Measurements from ENCODE around the gene PIP5K1B.
"Not testable (repeated sequence)": the region's sequence is repeated elsewhere in the genome, so short reads cannot be mapped to it uniquely, and the experiment has no call there.

PIP5K1B gene

DNA sequence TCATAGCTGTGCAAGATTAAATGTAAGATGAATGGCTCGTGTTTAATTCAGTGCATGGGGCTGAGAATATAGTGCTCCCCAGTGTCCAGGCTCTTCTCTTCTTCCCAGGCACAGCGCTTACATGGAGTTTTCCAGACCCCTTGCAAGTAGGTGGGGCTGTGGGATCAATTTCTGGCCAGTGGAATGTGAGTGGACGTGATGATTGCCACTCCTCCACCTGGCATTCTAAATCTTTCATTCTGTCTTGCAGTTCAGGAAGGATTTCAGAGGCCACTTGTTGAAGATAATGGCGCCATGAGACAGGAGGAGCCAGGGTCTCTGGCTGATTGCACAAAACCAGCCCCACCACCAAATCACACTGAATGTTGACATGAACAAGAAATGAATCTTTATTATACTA lies 7.2 kb upstream of the PIP5K1B start:
- H3K36me3 Mint-ChIP-seq (ENCODE audit: insufficient read depth), result no peaks in the 10 kb centered on the region
- H3K9me3 Mint-ChIP-seq, result no peaks in the 10 kb centered on the region
- ATAC-seq (replicated peaks; ENCODE audit: extremely low read depth, poor library complexity, severe bottlenecking), result no peak
- H3K27ac Mint-ChIP-seq (ENCODE audit: low read depth), result no peak overlapping the region
- no peak for DNase-seq (ENCODE audit: low spot score in 2 of 2)
- H3K4me3 Mint-ChIP-seq, result no peak overlapping the region
- peaks cover 79% of the 10 kb centered on the region for H3K27me3 Mint-ChIP-seq
- no peaks in the 10 kb centered on the region for H3K4me1 Mint-ChIP-seq

DNA sequence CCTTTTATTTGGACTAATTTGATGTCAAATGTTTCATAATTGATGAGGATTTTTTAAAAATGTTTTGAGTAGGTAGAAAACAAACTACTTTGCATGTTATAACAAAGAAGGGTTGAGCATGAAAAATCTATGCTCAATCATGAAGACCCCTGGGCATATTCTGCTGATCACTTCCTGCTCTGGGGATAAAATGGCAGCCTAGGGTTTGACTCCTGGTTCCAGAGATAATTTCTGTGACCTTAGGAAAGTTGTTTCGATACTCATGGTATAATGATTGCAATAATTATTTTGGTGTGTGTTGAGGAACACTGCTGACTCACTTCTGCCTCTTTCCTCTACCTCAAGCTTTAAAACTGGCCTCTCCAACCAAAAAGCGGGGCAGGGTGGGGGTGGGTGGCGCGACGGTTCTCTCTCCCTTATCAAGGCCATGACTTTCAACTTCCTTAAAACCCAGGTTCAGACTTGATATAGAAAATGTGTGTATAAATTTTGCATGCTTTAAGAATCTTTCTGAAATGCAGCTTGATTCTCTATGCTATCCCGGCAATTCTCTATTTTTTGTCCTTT lies 6.0 kb upstream of the PIP5K1B start:
- no peak overlapping the region for H3K4me3 Mint-ChIP-seq
- H3K27ac Mint-ChIP-seq (ENCODE audit: low read depth), result no peak overlapping the region
- H3K9me3 Mint-ChIP-seq, result no peaks in the 10 kb centered on the region
- DNase-seq (ENCODE audit: low spot score in 2 of 2) (no peak), ATAC-seq (replicated peaks; ENCODE audit: extremely low read depth, poor library complexity, severe bottlenecking) (no peak)
- peaks cover 83% of the 10 kb centered on the region for H3K27me3 Mint-ChIP-seq
- no peaks in the 10 kb centered on the region for H3K4me1 Mint-ChIP-seq
- H3K36me3 Mint-ChIP-seq (ENCODE audit: insufficient read depth), result no peaks in the 10 kb centered on the region

DNA sequence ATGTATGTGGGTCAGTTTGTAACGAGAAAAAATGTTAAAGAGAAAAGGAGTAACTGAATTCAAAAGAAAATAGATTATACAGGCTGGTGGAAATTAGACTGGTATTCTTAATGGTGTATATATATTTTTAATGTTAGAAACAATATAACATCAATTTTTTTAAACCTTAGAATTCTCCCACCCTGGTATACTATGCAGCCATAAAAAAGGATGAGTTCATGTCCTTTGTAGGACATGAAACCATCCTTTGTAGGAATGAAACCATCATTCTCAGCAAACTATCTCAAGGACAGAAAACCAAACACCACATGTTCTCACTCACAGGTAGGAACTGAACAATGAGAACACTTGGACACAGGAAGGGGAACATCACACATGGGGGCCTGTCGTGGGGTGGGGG lies 5.4 kb upstream of the PIP5K1B start:
- not testable (repeated sequence) for H3K36me3 Mint-ChIP-seq (ENCODE audit: insufficient read depth); H3K27ac Mint-ChIP-seq (ENCODE audit: low read depth); H3K4me3 Mint-ChIP-seq; H3K4me1 Mint-ChIP-seq; ATAC-seq (replicated peaks; ENCODE audit: extremely low read depth, poor library complexity, severe bottlenecking); H3K9me3 Mint-ChIP-seq; DNase-seq (ENCODE audit: low spot score in 2 of 2)
- H3K27me3 Mint-ChIP-seq, result peaks cover 89% of the 10 kb centered on the region

DNA sequence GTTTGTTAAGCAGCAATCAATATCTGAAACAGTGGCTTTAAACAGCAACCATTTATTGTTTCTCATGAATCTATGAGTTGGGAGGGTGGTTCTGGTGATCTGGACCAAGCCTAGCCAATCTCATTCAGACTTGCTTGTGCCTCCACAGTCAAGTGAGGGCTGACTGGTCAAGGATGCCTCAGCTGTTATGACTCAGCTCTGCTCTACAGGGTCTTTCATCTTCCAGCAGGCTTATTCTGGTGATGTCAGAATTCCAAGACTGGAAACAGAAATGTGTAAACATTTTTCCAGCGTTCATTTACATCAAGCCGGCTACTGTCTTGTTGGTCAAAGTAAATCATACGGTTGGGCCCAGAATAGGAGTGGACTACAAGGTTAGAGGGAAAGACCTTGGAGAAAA lies 2.5 kb upstream of the PIP5K1B start:
- H3K27me3 Mint-ChIP-seq, result peaks cover 95% of the 10 kb centered on the region

DNA sequence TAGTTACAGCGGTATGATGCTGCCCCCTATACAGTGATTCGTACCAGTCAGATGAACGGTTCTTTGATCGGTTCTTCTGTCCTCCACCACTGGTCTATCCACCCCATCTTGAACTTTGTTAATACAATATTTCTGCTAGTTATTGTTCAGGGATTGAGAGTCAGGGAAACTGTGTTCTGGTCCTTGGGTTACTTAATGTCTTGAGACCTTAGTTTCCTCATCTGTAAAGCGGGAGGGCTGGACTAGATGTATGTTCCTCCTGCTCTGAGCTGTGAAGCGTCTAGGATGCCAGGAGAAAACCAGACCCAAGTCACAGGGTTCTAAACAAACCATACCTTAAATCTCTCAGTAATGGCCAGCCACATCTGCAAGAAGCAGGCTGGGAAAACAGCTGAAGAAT lies 1.4 kb upstream of the PIP5K1B start:
- ATAC-seq (replicated peaks; ENCODE audit: extremely low read depth, poor library complexity, severe bottlenecking) (no peak), DNase-seq (ENCODE audit: low spot score in 2 of 2) (no peak)
- Mint-ChIP-seq H3K27ac (ENCODE audit: low read depth) (no peak overlapping the region), H3K4me1 (peaks cover 5% of the 10 kb centered on the region), H3K27me3 (peaks cover 94% of the 10 kb centered on the region), H3K36me3 (ENCODE audit: insufficient read depth) (no peaks in the 10 kb centered on the region), H3K4me3 (no peak overlapping the region), H3K9me3 (no peaks in the 10 kb centered on the region)

More for the DNA sequence above, 2.5 kb upstream of the PIP5K1B start:
- no peaks in the 10 kb centered on the region for H3K9me3 Mint-ChIP-seq
- peaks cover 5% of the 10 kb centered on the region for H3K4me1 Mint-ChIP-seq
- H3K36me3 Mint-ChIP-seq (ENCODE audit: insufficient read depth), result no peaks in the 10 kb centered on the region
- no peak for DNase-seq (ENCODE audit: low spot score in 2 of 2)
- H3K4me3 Mint-ChIP-seq, result no peak overlapping the region
- H3K27ac Mint-ChIP-seq (ENCODE audit: low read depth), result no peak overlapping the region
- no peak for ATAC-seq (replicated peaks; ENCODE audit: extremely low read depth, poor library complexity, severe bottlenecking)

DNA sequence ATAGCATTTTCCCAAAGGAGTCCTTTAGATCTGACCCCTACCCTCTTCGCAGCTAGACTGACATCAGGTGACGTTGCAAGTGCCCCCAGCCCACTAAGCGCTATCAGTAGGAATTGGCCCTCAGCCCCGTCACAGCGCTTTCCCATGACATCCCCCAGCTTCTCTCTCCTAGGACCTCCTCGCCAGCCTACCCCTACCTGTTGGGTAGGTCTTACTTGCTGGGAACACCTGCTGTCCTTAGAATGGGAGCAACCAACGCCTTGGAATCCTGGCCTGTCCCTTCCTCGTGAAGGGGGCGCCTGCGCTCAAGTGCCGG lies 584 bp upstream of the PIP5K1B start:
- DNase-seq (ENCODE audit: low spot score in 2 of 2) (no peak), ATAC-seq (replicated peaks; ENCODE audit: extremely low read depth, poor library complexity, severe bottlenecking) (no peak)
- H3K27me3 Mint-ChIP-seq, result peaks cover 94% of the 10 kb centered on the region
- H3K36me3 Mint-ChIP-seq (ENCODE audit: insufficient read depth), result no peaks in the 10 kb centered on the region
- H3K4me1 Mint-ChIP-seq, result peaks cover 5% of the 10 kb centered on the region
- no peaks in the 10 kb centered on the region for H3K9me3 Mint-ChIP-seq
- no peak overlapping the region for H3K27ac Mint-ChIP-seq (ENCODE audit: low read depth)
- H3K4me3 Mint-ChIP-seq, result no peak overlapping the region

DNA sequence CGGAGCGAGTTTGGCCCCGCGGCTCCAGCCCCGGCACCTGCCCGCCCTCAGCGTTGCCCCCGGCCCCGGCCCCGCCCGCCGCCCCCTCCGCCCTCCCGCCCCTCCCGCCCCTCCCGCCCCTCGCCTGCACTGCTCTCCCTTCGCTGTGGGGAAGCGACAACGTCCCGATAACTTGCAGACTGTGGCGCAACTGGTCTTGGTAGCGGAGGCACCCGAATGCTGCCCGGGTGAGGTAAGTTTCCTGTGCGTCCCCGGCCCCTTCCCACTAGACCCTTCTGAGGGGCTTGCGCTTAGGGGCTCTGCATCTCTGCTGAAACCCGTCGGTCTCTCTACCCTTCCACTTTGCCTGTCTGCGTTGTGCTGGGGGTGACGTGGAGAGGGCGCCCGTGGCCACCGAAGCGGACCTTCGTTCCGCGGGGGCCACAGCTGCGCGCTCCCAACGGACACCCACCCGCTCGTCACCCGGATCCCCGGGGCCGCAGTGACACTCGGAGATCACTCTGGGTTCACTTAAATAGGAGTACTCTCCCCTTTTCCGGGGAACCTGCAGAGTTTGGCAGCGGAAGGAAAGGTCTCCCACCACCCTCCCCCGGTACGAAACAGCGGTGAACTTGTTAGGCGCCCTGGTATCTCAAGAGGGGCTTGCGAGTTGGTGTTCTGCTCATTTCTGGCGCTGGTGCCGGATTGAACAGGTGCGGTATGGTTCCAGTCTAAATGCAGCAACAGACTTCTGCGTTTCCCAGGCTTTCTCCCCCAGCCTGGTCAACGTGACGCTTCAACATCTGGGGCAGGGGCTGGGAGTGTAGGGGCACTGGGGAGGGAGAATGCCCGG lies 707 bp downstream of the PIP5K1B start:
- H3K9me3 Mint-ChIP-seq, result no peaks in the 10 kb centered on the region
- DNase-seq (ENCODE audit: low spot score in 2 of 2) (no peak), ATAC-seq (replicated peaks; ENCODE audit: extremely low read depth, poor library complexity, severe bottlenecking) (peak; percentile 19)
- H3K27ac Mint-ChIP-seq (ENCODE audit: low read depth), result no peak overlapping the region
- H3K4me1 Mint-ChIP-seq, result peaks cover 5% of the 10 kb centered on the region
- peak overlapping the region; percentile 71 for H3K4me3 Mint-ChIP-seq
- H3K36me3 Mint-ChIP-seq (ENCODE audit: insufficient read depth), result no peaks in the 10 kb centered on the region
- peaks cover 93% of the 10 kb centered on the region for H3K27me3 Mint-ChIP-seq

DNA sequence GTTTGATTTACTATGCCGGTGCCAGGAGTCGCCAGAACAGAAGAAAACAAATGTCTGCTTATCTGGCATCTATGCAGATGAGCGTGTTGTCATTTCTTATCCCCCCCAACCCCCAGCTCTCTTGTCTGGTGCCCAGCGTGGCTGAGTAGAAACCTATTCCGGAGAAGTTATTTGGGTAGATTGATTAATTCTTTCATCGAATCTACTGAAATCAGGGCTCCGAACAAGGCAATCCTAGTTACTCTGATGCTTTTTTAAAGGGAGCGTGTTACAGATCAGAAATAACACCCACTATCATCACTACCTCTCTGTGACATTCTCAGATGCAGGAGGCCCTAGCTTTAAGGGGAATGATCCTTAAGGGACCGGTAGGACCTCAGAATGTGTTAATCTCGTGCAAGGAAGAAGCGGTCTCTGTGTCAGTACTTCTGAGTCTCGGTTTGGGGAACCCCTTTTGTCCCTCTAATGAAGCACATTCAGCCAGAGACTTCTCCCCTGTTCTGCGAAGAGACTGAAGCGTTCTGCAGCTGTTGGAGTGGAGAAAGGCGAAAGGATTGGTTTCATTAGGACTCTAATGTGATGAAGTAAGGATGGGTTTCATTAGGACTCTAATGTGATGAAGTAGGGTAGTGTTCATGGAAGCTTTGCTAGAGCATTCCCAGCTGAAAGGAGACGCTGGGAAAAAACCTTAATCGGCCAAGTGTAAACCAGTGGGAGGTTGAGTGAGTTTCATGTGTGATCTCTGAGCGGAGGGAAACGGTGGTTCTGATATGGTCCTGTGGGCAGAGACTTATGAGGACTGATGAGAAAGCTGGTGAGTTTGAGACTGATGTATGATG lies 1.5 kb downstream of the PIP5K1B start:
- no peak overlapping the region for H3K27ac Mint-ChIP-seq (ENCODE audit: low read depth)
- no peaks in the 10 kb centered on the region for H3K36me3 Mint-ChIP-seq (ENCODE audit: insufficient read depth)
- peaks cover 90% of the 10 kb centered on the region for H3K27me3 Mint-ChIP-seq
- H3K4me1 Mint-ChIP-seq, result peaks cover 5% of the 10 kb centered on the region
- peak overlapping the region; percentile 71 for H3K4me3 Mint-ChIP-seq
- DNase-seq (ENCODE audit: low spot score in 2 of 2), result no peak
- H3K9me3 Mint-ChIP-seq, result no peaks in the 10 kb centered on the region
- ATAC-seq (replicated peaks; ENCODE audit: extremely low read depth, poor library complexity, severe bottlenecking), result no peak

DNA sequence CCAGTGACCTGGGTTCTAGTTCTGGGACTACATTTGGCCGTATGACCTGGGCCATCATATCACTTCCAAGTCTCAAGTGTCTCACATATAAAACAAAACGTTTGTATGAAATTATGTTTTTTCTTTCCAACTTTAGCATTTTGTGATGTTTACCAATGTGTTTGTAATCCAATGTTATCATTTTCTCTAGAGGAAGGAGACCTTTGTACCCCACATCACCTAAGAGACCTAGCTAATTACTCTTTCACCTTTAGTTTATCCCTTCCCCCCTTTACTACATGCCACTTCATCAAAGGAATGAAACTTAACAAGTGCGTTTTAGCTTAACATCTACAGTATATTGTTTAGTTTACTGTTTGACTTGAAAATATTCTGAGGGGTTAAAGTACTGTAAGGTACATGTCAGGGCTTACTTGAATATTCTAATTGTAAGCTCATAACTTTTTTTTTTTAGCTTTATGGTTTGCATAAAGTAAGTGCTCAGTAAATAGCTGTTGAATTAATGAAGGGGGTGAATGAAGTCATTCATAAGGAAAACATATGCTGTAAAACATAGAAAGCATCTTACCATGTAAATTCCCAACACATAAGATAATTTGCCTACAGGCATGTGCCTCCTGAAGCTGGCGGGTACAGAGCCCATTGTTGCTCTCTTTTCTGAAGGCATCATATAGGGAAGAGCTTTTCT lies 2.9 kb downstream of the PIP5K1B start:
- H3K9me3 Mint-ChIP-seq, result no peaks in the 10 kb centered on the region
- H3K4me1 Mint-ChIP-seq, result peaks cover 5% of the 10 kb centered on the region
- no peaks in the 10 kb centered on the region for H3K36me3 Mint-ChIP-seq (ENCODE audit: insufficient read depth)
- no peak for ATAC-seq (replicated peaks; ENCODE audit: extremely low read depth, poor library complexity, severe bottlenecking)
- peaks cover 89% of the 10 kb centered on the region for H3K27me3 Mint-ChIP-seq
- no peak overlapping the region for H3K4me3 Mint-ChIP-seq
- H3K27ac Mint-ChIP-seq (ENCODE audit: low read depth), result no peak overlapping the region
- DNase-seq (ENCODE audit: low spot score in 2 of 2), result no peak

DNA sequence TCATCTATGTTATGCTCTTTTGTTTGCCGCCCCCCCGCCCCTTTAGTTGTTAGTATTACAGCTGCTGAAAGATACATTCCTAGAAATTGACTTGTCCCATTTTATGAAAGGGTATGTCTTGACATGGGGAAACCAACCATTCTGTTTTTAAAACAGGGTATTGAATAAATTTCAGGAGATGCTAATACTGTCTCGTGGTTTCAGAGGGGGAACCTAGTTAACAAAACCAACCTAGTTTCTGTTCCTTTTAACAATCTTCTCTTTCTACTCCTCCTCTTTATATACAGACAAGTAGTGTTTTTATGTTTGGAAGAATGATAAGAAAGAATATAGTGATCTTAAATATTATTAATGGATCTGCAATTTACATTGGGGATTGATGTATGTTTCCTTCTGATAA lies 3.5 kb downstream of the PIP5K1B start:
- Mint-ChIP-seq H3K36me3 (ENCODE audit: insufficient read depth) (no peaks in the 10 kb centered on the region), H3K4me1 (peaks cover 5% of the 10 kb centered on the region), H3K27ac (ENCODE audit: low read depth) (no peak overlapping the region), H3K9me3 (no peaks in the 10 kb centered on the region), H3K27me3 (peaks cover 89% of the 10 kb centered on the region), H3K4me3 (no peak overlapping the region)
- no peak for DNase-seq (ENCODE audit: low spot score in 2 of 2)
- ATAC-seq (replicated peaks; ENCODE audit: extremely low read depth, poor library complexity, severe bottlenecking), result no peak

DNA sequence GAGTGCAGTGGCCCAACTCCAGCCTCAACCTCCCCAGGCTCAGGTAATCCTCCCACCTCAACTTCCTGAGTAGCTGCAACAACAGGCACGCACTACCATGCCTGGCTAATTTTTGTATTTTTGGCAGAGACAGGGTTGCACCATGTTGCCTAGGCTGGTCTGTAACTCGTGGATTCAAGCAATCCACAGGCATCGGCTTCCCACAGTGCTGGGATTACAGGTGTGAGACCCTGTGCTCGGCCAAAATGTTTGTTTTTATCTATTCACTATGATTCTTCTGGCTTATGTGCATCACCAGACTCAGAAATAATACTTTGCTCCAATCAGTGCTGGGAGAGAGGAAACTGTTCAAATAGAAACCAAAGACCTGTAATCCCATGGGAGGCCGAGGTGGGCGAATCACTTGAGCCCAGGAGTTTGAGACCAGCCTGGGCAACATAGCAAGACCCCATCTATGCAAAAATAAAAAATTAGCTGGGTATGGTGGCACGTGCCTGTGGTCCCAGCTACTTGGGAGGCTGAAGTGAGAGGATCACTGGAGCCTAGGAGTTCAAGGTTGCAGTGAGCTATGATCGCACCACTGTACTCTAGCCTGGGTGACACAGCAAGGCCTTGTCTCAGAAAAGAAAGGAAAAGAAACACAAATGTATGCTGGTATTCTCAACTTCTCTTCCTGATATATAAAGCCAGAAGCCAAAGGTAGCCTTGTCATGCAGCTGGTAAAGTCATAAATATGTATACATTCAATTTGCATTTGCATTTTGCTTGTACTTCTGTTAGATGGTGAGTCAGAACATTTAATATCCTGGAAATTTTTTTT lies 4.5 kb downstream of the PIP5K1B start:
- H3K4me1 Mint-ChIP-seq, result peaks cover 5% of the 10 kb centered on the region
- H3K36me3 Mint-ChIP-seq (ENCODE audit: insufficient read depth), result no peaks in the 10 kb centered on the region
- DNase-seq (ENCODE audit: low spot score in 2 of 2) (no peak), ATAC-seq (replicated peaks; ENCODE audit: extremely low read depth, poor library complexity, severe bottlenecking) (no peak)
- no peak overlapping the region for H3K27ac Mint-ChIP-seq (ENCODE audit: low read depth)
- H3K27me3 Mint-ChIP-seq, result peaks cover 89% of the 10 kb centered on the region
- no peak overlapping the region for H3K4me3 Mint-ChIP-seq
- no peaks in the 10 kb centered on the region for H3K9me3 Mint-ChIP-seq

DNA sequence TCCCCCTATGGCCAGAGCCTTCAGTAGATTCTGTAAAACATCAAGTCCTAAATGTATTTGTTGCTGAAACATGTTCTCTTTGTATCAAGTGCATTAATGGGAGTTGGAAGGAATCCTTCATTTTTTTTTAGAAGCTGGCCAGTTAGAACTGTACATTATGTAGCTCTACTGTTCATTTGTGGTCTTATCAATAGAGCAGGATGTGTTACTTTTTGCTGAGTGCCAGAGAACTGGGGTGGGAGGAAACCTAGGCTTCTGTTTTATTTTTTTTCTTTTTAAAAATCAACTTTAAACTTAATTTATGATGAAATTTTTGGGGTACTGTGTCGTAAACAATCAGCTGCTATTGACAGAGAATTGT lies 5.1 kb downstream of the PIP5K1B start:
- H3K9me3 Mint-ChIP-seq, result no peaks in the 10 kb centered on the region
- H3K27me3 Mint-ChIP-seq, result peaks cover 91% of the 10 kb centered on the region

More for the DNA sequence above, 5.1 kb downstream of the PIP5K1B start:
- H3K4me1 Mint-ChIP-seq, result peaks cover 5% of the 10 kb centered on the region
- H3K4me3 Mint-ChIP-seq, result no peak overlapping the region
- DNase-seq (ENCODE audit: low spot score in 2 of 2) (no peak), ATAC-seq (replicated peaks; ENCODE audit: extremely low read depth, poor library complexity, severe bottlenecking) (no peak)
- H3K36me3 Mint-ChIP-seq (ENCODE audit: insufficient read depth), result no peaks in the 10 kb centered on the region
- no peak overlapping the region for H3K27ac Mint-ChIP-seq (ENCODE audit: low read depth)

Data from central memory CD8-positive, alpha-beta T cell (primary cell).